ENCODE measurements around the gene BMP2.

DNA sequence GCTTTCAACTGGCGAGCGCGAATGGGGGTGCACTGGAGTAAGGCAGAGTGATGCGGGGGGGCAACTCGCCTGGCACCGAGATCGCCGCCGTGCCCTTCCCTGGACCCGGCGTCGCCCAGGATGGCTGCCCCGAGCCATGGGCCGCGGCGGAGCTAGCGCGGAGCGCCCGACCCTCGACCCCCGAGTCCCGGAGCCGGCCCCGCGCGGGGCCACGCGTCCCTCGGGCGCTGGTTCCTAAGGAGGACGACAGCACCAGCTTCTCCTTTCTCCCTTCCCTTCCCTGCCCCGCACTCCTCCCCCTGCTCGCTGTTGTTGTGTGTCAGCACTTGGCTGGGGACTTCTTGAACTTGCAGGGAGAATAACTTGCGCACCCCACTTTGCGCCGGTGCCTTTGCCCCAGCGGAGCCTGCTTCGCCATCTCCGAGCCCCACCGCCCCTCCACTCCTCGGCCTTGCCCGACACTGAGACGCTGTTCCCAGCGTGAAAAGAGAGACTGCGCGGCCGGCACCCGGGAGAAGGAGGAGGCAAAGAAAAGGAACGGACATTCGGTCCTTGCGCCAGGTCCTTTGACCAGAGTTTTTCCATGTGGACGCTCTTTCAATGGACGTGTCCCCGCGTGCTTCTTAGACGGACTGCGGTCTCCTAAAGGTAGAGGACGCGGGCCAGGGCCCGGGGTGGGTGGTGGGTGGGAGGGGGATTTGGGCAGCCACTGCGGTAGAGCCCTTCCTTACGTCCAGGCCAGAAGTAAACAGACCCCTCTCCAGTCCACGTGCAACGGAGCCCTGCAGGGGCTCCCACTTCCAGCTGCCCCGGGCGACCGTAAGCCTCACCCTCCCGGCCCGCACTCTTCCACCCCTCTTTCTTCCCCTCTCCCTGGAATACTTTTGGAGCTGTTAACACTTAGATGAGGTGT, 998 bp downstream of the BMP2 start:
- TF ChIP-seq, protein P1, sequence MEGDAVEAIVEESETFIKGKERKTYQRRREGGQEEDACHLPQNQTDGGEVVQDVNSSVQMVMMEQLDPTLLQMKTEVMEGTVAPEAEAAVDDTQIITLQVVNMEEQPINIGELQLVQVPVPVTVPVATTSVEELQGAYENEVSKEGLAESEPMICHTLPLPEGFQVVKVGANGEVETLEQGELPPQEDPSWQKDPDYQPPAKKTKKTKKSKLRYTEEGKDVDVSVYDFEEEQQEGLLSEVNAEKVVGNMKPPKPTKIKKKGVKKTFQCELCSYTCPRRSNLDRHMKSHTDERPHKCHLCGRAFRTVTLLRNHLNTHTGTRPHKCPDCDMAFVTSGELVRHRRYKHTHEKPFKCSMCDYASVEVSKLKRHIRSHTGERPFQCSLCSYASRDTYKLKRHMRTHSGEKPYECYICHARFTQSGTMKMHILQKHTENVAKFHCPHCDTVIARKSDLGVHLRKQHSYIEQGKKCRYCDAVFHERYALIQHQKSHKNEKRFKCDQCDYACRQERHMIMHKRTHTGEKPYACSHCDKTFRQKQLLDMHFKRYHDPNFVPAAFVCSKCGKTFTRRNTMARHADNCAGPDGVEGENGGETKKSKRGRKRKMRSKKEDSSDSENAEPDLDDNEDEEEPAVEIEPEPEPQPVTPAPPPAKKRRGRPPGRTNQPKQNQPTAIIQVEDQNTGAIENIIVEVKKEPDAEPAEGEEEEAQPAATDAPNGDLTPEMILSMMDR (conservative IDR thresholded peaks at IDR 0.05; ENCODE audit: low read length), result no peak
- TF ChIP-seq EZH2phosphoT487 (IDR thresholded peaks at IDR 0.05; ENCODE audit: borderline replicate concordance), result no peak

Data from Loucy (cell line).